Medulla oblongata (tissue), 1 donor: ENCODE results near the gene GJA1.

Source experiments
- DNase-seq: peaks from one replicate; pipeline ENCODE4 v3.0.0-alpha.2; 2015; ENCODE audit errors: extremely low spot score

The GJA1 gene

DNA sequence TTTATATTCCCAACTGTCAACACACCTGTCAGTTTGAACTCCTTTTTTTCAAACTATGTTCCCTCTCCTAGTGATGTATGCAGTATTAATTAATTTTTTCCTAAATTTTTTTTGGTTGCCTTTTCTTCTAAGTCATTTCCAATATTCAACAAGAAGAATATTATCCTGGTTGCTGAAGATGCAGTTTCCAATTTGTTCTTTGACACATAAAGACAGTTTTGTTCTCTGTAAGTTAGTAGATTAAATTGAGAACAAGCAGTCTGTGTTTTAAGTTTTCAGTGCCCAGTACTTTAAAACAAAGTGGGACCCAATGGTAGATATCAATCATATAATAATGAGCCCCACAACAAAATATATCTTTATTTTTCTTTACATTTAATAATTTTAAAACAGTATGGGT, 47.3 kb downstream of the GJA1 start:
- no peak for DNase-seq

GRCh38 chr6:121485359-121485811, 49.9 kb downstream of the GJA1 start:
- no peak for DNase-seq

DNA sequence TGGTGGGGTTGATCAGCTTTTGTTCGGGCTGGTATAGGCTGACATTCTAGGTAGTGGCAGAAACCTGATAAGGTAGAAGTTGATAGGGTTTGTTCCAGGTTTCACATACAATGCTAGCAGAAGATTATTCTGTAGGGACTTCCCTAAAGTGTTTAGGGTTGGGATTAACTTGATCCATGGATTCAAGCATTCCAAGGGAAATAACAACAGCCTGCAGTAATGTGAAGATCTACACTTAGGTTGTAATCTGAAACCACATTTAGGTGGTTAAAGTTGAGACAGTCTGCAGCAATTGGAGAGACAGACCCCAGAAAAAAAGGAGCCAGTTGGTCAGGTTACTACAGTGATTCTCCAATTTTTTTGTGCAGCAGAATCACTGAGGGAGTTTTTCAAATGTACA, 56.1 kb downstream of the GJA1 start:
- no peak for DNase-seq

DNA sequence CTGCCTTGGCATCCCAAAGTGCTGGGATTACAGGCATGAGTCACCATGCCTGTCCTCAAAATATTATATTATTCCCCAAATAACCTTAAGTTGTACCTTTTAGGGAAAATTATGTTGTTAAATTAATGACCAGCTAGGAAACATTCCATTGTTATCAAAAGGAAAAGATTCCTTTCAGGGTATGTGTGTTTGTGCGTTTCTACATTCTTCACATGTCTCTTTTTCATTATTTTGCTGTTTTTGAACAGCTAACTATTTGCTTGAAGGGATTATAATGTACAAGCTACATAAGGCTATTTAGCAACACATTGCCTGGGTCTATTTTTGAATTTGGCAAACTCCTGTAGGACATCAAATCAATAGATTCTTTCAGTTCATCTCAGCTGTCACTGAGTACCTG, 57.1 kb downstream of the GJA1 start:
- DNase-seq = no peak

DNA sequence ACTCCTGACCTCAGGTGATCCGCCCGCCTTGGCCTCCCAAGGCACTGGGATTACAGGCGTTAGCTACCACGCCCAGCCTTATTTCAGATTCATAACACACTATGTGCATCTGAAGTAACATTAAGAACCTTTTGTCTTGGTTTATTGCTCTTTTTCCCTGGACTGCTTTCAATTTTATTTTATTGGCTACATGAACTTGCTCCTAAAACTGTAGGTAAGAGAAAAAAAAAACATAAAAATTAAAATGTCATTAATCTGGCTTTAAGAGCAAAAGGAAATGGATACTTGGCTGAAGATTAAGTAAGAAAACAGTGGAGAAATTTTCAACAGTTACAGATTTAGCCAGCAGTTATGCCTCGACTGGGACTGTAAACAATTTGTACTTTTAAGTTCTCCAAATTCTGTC, 62.5 kb downstream of the GJA1 start:
- no peak for DNase-seq

DNA sequence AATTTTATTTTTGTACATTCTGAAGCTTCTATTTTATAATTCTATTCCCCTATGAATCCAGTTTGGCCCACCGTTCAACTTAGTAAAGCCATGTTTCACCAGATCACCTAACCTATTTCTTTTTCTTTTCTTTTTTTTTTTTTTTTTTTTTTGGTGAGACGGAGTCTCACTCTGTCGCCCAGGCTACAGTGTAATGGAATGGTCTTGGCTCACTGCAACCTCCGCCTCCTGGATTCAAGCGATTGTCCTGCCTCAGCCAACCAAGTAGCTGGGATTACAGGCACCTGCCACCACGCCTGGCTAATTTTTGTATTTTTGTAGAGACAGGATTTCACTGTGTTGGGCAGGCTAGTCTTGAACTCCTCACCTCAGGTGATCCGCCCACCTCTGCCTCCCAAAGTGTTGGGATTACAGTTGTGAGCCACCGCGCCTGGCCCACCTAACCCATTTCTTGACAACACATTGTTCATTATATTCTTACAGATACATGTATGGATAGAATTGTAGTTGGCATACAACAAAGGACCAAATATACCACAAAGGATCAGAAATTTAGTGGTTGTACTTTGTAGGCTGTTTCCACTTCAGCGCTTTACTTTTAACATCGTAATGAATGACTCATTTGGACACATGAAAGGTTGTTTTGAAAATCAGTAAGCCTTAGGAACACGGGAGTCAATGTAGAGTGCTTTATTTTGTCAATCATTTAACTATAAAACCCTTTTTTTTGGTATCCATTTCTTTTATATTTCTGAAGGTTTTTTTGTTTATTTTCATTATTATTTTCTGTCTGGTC, 63.2 kb downstream of the GJA1 start:
- DNase-seq = no peak
